ENCODE results near the gene DNAJB6. TPM values are rescaled to one million over a fixed set of nuclear protein-coding genes. Genes with fewer than 3 reads are reported as not detected.

The DNAJB6 gene
- total and polyA plus RNA-seq, 9 donors = 79.0 to 154 (median 89.2) TPM

- TF ChIP-seq EP300 (IDR thresholded peaks at IDR 0.05) = no peak
- 87 to 89% (median 88%) methylated on average over 13 of the region's 13 CpGs for WGBS, 3 donors
- no peak overlapping the region for H3K27ac ChIP-seq
- H3K36me3 ChIP-seq = no peaks in the 10 kb centered on the region
- intact Hi-C loops (cut with DNase I) = no loop called here
- DNase-seq = no peak
- H3K27me3 ChIP-seq = no peaks in the 10 kb centered on the region
- no peaks in the 10 kb centered on the region for H3K9me3 ChIP-seq
- peaks cover 16% of the 10 kb centered on the region for H3K4me1 ChIP-seq (ENCODE audit: insufficient read depth)
- H3K4me3 ChIP-seq = no peak overlapping the region
Measured at GRCh38 chr7:157358041-157358752, 21.4 kb downstream of the DNAJB6 start.

- no peaks in the 10 kb centered on the region for H3K36me3 ChIP-seq
- H3K4me1 ChIP-seq (ENCODE audit: insufficient read depth) = peaks cover 12% of the 10 kb centered on the region
- H3K4me3 ChIP-seq = no peak overlapping the region
- no peak for TF ChIP-seq POLR2A (IDR thresholded peaks at IDR 0.05)
- TF ChIP-seq, protein P1, sequence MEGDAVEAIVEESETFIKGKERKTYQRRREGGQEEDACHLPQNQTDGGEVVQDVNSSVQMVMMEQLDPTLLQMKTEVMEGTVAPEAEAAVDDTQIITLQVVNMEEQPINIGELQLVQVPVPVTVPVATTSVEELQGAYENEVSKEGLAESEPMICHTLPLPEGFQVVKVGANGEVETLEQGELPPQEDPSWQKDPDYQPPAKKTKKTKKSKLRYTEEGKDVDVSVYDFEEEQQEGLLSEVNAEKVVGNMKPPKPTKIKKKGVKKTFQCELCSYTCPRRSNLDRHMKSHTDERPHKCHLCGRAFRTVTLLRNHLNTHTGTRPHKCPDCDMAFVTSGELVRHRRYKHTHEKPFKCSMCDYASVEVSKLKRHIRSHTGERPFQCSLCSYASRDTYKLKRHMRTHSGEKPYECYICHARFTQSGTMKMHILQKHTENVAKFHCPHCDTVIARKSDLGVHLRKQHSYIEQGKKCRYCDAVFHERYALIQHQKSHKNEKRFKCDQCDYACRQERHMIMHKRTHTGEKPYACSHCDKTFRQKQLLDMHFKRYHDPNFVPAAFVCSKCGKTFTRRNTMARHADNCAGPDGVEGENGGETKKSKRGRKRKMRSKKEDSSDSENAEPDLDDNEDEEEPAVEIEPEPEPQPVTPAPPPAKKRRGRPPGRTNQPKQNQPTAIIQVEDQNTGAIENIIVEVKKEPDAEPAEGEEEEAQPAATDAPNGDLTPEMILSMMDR (IDR thresholded peaks at IDR 0.05) = no peak
- TF ChIP-seq EP300 (IDR thresholded peaks at IDR 0.05) = no peak
- no peaks in the 10 kb centered on the region for H3K27me3 ChIP-seq
- 71 to 85% (median 85%) methylated on average over 4 of the region's 4 CpGs for WGBS, 3 donors
- no peaks in the 10 kb centered on the region for H3K9me3 ChIP-seq
- DNase-seq = no peak
- no peak overlapping the region for H3K27ac ChIP-seq
- intact Hi-C loops (cut with DNase I) = no loop called here
Measured at GRCh38 chr7:157358753-157359096, 21.9 kb downstream of the DNAJB6 start.

- Histone ChIP-seq H3K4me1 (ENCODE audit: insufficient read depth) (peaks cover 12% of the 10 kb centered on the region), H3K9me3 (no peaks in the 10 kb centered on the region), H3K4me3 (no peak overlapping the region), H3K27ac (no peak overlapping the region), H3K36me3 (no peaks in the 10 kb centered on the region), H3K27me3 (no peaks in the 10 kb centered on the region)
- no peak for DNase-seq
- TF ChIP-seq, protein P1 (IDR thresholded peaks at IDR 0.05) = no peak
- TF ChIP-seq EP300 (IDR thresholded peaks at IDR 0.05) (no peak), POLR2A (IDR thresholded peaks at IDR 0.05) (no peak)
- WGBS, 3 donors = 83 to 89% (median 85%) methylated on average over 5 of the region's 5 CpGs
- intact Hi-C loops (cut with DNase I) = no loop called here
Measured at GRCh38 chr7:157359581-157359980, 22.8 kb downstream of the DNAJB6 start.

DNA sequence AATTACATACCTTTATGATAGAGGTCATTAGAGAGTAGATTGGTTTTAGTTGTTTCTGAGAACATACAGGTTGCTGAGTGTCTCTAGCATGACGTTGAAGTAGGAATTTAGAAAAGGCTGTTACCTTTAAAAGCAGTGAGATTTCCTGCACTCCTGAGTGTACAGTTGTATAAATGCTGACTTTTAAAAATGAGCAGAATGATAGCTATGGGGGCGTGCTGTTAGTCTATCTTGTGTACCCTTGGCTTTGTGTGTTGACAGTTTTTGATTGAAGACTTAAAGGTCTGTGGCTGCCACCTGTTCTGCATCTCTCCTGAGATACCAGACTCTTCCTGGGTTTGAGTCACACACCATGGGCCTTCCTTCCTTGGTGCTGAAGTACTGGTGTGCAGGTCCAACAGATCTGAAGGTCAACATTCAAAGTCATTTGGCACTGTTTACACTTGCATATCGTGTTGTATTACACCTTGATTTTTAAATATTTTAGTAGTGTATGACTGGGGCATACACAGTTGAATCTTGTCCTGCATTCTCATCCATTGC lies 23.8 kb downstream of the DNAJB6 start:
- 51 to 67% (median 58%) methylated on average over 3 of the region's 3 CpGs for WGBS, 3 donors
- Histone ChIP-seq H3K9me3 (no peaks in the 10 kb centered on the region), H3K27me3 (no peaks in the 10 kb centered on the region), H3K4me1 (ENCODE audit: insufficient read depth) (peaks cover 11% of the 10 kb centered on the region), H3K27ac (no peak overlapping the region), H3K4me3 (no peak overlapping the region), H3K36me3 (no peaks in the 10 kb centered on the region)
- intact Hi-C loops (cut with DNase I) = no loop called here
- no peak for TF ChIP-seq POLR2A (IDR thresholded peaks at IDR 0.05)
- no peak for TF ChIP-seq EP300 (IDR thresholded peaks at IDR 0.05)
- TF ChIP-seq, protein P1 (IDR thresholded peaks at IDR 0.05) = no peak
- DNase-seq = no peak

- Histone ChIP-seq H3K4me1 (ENCODE audit: insufficient read depth) (peaks cover 4% of the 10 kb centered on the region), H3K36me3 (no peaks in the 10 kb centered on the region), H3K4me3 (no peak overlapping the region), H3K27ac (no peak overlapping the region), H3K9me3 (no peaks in the 10 kb centered on the region), H3K27me3 (no peaks in the 10 kb centered on the region)
- WGBS, 3 donors = 91 to 94% (median 92%) methylated on average over 6 of the region's 6 CpGs
- intact Hi-C loops (cut with DNase I) = no loop called here
- DNase-seq = no peak
- TF ChIP-seq EP300 (IDR thresholded peaks at IDR 0.05) (no peak), POLR2A (IDR thresholded peaks at IDR 0.05) (no peak)
- TF ChIP-seq, protein P1 (IDR thresholded peaks at IDR 0.05) = no peak
Measured at GRCh38 chr7:157361537-157361936, 24.7 kb downstream of the DNAJB6 start.
